HG03565 (cell line): ENCODE data around the gene GPT2.

ENCODE experiments used
- ATAC-seq: cut with Tn5 transposase; IDR thresholded peaks from one replicate; pipeline ENCODE4 v1.9.1; 2021; ENCODE audit warnings: mild to moderate bottlenecking, moderate library complexity; ENCODE audit not compliant: unreplicated experiment

The GPT2 gene

GRCh38 chr16:46883690-46884512, at the start of gene GPT2:
GPT2 (plus strand) TSS chr16:46884362; CDS start chr16:46884716, 354 bp downstream.
- peak; percentile 97 for ATAC-seq

DNA sequence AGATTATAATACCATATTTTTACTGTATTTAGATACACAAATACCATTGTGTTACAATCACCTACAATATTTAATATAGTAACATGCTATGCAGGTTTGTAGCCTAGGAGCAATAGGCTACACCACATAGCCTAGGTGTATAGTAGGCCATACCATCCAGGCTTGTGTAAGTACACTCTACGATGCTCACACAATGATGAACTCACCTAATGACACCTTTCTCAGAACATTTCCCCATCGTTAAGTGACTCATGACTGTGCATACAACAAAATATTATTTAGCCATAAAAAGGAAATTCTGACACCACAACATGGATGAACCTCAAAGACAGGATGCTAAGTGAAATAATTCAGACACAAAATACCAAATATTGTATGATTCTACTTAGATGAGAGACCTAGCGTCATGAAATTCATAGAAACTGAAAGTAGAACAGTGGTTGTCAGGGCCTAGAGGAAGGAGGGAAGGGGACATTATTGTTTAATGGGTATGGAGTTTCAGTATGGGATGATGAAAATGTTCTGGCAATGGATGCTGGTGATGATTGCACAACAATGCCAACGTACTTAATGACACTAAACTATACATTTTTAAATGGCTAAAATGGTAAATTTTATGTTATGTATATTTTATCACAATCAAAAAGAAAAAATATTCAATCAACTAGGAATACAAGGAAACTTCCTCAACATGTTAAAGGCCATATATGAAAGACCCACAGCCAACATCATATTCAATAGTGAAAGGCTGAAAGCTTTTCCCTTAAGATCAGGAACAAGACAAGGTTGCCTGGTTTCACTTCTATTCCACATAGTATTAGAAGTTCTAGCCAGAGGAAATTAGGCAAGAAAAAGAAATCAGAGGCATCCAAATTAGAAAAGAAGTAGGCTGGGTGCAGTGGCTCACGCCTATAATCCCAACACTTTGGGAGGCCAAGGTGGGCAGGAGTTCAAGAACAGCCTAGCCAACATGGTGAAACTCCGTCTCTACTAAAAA, 47.3 kb upstream of the GPT2 start:
- no peak for ATAC-seq

- no peak for ATAC-seq
Observed at GRCh38 chr16:46839986-46840443, 44.1 kb upstream of the GPT2 start.

DNA sequence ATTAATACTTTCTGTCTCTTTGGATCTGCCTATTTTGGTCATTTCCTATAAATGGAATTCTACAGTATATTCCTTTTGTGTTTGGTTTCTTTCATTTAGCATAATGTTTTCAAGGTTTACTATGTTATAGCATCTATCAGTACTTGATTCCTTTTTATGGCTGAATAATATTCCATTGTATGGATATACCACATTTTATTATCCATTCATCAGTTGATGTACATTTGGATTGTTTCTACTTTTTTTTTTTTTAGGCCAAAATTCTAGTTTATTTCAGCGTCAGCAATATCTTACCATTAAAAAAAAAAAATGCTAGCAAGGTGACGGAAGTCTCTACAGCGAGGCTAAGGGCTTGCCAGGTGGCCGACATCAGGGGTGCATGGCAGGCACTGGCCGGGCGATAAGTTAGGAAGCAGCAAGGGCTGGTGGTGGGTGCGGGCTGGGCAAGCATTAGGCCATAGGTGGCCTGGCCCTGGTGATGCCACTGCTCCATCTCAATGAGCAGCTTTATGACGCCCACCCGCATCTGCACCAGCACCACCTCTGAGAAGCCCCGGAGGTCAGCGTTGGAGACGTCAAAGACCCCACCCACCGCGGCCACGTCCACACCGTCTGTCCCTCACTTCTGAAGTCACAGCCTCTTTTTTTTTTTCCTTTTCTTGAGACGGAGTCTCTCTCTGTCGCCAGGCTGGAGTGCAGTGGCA, 41.8 kb upstream of the GPT2 start:
- ATAC-seq, result no peak

DNA sequence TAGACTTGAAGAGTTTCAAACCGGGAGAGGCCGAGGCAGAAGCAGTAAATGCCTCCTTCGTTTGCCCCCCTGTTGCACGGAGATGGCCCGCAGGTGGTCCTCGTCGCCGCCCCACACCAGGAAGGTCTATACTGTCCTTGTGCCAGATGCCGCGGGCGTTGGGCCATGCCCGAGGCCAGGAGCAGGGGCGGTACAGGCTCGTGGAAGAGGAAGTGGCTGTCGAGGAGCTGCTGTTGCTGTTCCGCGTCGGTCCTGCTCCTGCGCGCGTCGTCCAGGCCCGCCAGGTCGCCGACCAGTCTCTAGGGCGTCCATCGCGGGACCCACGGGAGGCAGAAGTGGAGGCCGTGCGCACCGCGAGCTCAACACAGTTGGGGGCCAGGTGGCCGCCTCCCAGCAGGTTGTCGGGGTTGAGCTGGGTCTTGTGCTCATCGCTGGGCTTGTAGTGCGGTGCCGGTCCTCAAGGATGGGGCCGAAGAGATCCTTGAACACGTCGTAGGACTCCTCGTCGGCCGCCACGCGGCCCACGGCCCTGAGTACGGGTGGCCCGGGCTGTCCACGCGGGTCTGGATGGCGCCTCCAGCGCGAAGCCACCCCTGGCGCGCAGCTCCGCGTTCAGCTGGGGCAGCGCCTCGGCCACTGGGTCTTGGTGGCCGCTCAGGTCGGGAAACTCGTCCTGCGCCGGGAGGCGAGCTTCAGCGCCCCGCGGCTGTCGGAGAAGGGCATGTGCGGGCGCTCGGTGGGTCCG, 40.1 kb upstream of the GPT2 start:
- ATAC-seq, result no peak

GRCh38 chr16:46844771-46845170, 39.4 kb upstream of the GPT2 start:
- ATAC-seq, result no peak

- no peak for ATAC-seq
Observed at GRCh38 chr16:46845952-46846351, 38.2 kb upstream of the GPT2 start.

DNA sequence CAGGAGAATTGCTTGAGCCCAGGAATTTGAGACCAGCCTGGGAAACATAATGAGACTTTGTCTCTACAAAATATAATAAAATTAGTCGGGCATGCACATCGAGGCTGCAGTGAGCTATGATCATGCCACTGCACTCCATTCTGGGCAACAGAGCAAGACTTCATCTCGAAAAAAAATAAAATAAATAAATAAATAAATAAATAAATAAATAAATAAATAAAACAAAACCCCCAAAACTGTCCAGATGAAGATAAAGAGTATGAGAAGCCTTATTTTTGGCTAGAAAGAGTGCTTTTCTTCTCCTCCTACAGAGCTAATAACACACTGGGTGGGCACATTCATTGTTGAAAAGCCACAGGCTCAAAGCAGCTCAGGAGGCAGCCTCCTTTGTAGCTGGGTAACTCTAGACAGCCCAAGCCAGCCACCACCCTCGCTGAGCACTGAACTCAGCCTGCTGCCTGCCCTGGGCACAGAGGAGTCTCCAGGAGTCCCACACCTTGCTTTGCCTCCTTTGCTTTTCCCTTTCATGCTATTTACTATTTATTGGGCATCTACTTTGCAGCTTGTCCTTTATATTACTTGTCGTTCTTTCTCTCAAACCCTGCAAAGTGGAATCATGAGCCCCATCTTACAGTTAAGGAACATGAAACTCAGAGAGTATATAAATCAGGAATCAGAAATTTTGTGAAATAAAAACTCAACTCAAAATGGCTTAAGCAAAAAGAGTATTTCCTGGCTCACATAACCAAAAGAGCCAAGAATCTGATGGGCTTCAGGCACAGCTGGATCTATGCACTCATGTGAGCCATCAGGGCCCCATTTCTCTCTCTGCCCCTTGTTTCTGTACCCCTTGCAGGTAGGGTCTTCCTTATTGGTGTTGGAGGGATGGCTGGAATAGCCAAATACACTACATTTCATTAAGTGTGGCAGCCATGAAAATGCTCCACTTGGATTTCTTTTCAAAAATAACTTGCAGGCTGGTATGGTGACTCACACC, 35.1 kb upstream of the GPT2 start:
- ATAC-seq, result no peak

GRCh38 chr16:46850619-46851555, 33.3 kb upstream of the GPT2 start:
- no peak for ATAC-seq

GRCh38 chr16:46852130-46852529, 32.0 kb upstream of the GPT2 start:
- no peak for ATAC-seq

DNA sequence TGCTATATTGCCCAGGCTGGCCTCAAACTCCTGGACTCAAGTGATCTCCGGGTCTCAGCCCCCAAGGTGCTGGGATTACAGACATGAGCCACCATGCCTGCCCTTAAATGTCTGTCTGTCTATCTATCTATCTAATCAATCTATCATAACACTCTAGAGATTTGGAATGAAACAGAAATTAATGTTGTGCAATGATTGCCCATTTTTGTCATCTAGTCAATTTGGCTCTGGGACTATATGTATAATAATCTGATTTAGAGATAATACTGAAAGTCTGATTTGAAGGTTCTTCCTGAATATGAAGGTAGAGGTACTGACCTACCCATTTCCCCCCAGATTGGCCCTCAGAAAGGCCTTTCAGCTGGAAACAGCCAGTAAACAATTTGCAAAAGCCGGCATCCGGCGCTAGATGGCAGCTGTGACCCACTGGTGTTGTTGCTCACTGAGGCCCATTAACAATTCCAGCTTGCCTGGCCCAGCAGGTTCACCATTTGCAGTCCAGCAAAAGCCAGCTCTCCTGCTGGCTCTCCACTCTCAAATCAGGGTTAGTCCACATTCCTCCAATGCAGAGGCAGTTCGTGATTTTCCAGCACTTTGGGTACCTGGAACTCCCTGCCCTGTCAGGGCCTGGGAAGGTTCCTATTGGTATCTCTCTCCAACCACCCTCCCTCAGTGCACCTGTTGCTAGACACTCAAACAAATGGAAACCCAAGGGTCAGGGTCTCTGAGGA, 30.3 kb upstream of the GPT2 start:
- ATAC-seq, result peak; percentile 54

GRCh38 chr16:46854846-46855245, 29.3 kb upstream of the GPT2 start:
- no peak for ATAC-seq

GRCh38 chr16:46855389-46855788, 28.8 kb upstream of the GPT2 start:
- ATAC-seq, result no peak

GRCh38 chr16:46857368-46857945, 26.7 kb upstream of the GPT2 start:
- ATAC-seq, result no peak

- no peak for ATAC-seq
Observed at GRCh38 chr16:46858151-46858550, 26.0 kb upstream of the GPT2 start.

DNA sequence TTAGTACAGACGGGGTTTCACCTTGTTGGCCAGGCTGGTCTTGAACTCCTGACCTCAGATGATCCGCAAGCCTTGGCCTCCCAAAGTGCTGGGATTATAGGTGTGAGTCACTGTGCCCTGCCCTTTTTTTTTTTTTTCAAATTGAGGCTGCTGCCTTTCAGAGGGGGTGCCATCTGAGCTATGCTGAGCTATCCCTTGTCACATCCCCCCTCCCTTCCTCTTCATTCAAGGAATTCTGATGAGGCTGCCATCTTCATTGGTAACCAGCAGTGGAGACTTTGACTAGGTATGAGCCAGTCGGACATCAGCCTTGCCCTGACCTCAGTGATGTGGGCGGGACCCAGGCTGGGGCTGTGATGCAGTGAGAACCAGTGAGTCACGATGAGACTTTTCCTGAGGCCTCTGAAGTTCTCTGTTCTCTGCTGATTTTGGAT, 24.4 kb upstream of the GPT2 start:
- ATAC-seq, result no peak
